HG03135 (cell line): Measurements from ENCODE around the gene GOLGA1.

Experiments used
- ATAC-seq: cut with Tn5 transposase; IDR thresholded peaks from one replicate; pipeline ENCODE4 v1.9.1; 2021; ENCODE audit warnings: mild to moderate bottlenecking, moderate library complexity; ENCODE audit not compliant: unreplicated experiment

Gene GOLGA1

GRCh38 chr9:124885551-124885950 is 55.3 kb downstream of the GOLGA1 start:
- no peak for ATAC-seq

DNA sequence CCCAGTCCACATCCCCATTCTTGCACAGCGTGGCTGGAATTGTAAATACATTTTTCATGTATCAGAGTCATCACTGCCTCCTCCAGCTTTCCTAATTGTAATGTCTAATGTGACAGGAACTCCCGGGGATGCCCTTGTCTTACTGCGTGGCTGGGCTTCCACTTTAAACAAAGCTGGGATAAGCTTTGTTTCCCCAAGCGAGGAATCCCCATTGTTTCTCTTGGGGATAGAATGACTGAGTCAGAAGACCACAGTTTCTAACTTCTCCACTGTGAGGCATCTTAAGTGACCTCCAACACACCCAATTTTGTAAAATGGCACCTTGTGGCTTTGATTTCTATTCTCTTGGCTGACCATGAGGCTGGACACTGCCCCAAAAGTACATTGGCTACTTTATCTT is 56.5 kb downstream of the GOLGA1 start:
- no peak for ATAC-seq

- ATAC-seq = no peak
These were observed 58.7 kb downstream of the GOLGA1 start for GRCh38 chr9:124882231-124882630.

DNA sequence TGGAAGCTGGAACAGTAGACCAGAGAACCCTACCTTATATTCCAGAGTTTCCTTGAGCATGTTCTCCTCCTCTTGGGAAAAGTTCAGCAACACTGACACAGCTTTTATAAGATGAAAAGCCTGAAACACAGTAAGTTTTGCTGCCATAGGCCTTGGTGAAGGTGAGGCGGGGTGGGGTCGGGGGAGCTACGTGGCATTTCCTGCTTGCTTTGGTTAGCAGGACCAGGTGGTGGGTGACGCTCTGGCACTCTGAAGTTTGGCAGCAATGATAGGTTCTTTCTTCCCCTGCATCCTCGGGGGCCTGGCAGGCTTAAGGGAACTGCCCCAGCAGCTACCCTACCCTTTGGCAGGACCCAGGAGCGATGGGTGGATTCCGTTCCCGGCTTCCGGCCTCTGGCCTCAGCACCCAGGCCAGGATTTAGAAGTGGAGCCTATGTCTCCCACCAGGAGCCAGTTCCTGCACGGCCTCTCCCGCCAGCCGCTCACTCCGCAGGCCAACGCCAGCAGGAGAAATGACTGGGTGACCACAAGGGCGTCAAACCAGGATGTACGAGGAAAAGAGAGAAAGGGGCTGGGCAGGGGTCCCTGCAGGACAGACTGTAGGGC is 59.6 kb downstream of the GOLGA1 start:
- no peak for ATAC-seq

- ATAC-seq = no peak
These were observed 60.4 kb downstream of the GOLGA1 start for GRCh38 chr9:124880501-124880900.

DNA sequence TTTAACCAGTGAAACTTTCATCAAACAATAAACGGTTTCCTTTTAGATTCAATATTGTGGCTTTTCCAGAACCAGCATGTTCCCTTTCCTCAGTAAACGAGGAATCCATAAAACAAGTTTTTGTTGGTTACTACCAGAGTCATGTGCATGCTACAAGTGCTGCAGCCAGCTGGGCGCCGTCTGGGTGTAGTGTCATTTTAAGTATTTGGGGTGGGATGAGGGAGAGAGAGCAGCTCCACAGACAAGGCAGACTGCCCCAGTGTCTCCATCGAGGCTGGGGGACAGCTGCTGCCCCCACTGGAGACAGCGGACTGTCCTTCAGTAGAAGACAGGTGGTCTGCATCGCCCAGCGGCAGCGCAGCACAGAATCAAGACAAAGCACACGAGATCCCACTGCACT is 61.7 kb downstream of the GOLGA1 start:
- no peak for ATAC-seq

- no peak for ATAC-seq
These were observed 62.4 kb downstream of the GOLGA1 start for GRCh38 chr9:124878518-124878917.

DNA sequence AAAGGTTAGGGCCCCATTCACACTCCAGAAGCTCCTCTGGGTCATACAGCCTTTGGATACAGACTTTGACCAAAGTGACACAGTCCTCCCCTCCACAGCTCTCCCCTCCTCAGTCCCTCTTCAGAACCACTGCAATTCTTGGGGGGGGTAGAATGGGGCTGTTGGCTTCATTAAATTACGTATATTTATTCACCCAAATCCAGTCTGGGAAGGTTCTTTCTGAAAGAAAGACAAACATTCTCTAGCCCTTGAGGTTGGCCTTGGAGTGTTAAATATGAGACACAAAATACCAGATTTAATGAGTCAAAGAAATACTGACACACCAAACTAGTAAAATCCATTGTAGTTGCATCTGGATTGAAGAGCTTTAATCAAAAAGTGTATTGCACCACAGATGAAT is 62.9 kb downstream of the GOLGA1 start:
- no peak for ATAC-seq

DNA sequence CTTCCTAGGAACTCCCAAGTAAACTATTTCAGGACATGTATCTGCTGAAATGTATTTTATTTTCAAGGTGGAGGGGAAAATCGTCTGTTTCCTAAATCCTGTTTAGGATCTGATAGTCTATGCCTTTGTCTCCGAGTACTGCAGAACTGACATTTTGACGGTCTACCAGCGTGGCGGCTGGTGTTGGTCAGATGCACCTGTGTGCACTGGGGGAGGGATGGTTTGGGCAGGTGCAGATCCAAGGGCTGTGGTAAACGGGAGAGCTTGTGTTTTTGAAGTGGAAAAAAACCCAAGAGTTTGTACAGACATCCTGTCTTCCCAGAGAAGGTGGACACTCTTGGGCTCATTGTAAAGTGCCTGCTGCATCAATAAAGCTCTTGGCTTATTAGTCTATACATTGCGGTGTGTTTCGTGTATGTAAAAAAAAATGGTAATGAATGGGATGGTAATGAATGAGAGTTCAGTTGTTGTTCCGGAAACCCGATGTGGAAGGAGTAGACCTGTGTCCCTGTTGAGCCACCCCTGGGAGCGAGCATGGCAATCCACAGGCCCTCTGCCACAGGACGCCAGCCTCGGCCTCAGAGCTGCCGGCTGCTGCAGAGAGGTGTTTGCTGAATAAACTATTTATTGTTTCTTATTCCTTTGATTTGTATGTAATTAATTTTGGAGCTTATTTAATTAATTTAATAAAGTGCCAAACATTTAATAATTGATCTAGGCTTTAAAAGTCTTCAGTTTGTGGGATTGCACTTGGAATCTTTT is 63.7 kb downstream of the GOLGA1 start:
- no peak for ATAC-seq

DNA sequence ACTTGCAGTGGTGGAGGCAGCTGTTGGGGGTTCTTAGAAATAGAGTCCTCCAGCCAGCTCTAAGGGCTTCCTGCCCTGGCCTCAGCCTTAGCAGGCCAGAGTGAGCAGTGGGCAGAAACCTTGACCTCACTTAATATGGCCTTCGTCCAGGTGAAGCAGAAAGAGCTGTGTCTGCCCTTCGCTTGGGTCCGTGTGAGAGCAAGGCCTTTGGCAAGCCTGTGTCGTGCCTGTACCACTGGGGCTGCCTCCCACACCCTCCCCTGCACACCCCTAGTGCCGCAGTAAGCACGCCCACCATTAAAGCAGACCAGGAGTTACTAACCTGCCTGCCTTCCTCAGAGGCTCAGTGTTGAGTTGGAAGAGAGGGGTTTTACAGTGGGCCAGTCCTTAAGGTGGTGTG is 65.4 kb downstream of the GOLGA1 start:
- ATAC-seq = no peak

GRCh38 chr9:124873664-124874063 is 67.2 kb downstream of the GOLGA1 start:
- ATAC-seq = no peak

GRCh38 chr9:124871156-124871561 is 69.7 kb downstream of the GOLGA1 start:
- no peak for ATAC-seq

DNA sequence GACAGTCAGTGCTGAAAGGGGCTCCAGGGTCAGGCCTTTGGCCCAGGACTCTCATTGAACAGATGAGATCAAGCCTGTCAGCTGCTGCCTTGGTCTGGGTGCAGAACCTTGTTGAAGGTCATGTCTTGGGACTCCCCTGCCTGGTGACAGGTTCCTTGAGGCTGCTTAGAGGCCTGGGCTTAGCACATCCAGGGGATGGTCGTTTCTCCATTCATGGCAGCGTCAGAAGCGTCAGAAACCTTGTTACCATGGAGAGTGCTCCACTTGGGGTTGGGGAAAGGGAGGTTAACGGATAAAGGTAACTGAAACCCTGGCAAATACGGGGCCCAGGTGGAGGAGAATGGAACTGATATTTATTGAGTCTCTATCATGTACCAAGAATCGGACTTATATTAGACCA is 70.2 kb downstream of the GOLGA1 start:
- ATAC-seq = no peak

DNA sequence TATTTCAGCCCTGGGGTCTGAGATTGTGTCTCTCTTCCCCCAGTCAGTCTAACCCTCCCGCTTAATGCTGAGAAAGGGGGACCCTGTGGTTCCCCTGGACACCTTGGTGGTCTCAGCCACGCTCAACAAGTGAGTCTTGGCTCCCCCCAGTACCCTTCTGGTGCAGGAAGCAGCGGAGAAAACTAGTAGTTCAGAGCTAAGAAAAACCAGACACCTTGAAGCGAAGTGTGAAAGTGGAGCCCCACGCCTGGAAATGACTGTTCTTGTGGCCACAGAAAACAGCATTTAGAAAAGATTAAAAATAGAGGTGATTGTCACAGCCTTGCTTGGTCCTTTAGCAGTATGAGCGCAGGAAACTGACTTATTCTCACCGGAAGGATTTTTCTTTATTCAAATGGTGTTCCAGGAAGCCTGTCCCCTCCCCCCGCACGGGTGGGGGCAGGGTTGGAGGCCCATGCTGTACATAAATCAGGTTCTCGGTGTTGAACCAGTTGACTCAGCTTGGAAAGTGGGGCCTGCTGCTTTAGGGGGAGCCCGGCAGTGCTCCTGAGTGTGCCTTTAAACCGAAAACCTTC is 70.8 kb downstream of the GOLGA1 start:
- ATAC-seq = peak; percentile 44

DNA sequence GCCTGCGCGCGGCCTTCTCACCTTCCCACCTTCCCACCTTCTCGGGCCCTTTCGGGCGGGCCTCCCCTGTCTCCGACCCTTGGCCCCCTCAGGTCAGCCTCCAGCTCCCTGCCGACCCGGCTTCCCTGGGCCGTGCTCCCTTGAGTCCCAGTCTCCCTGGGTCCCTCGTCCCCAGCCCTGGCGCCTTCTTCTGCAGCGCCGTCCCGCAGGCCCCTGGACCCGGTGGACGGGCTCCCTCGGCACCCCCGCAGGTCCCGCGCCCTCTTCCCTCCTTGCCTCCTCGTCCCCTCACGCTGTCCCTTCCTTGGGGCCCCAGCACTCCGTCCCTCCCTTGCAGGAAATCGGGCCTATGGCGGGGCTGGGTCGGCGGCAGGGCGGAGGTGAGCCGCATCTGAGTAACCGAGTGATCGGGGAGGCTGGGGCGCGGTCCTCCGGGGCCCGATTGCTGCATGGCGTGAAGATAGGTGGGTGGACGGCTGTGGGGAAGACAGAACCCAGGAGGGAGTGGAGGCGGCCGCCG is 71.4 kb downstream of the GOLGA1 start:
- ATAC-seq = peak; percentile 19

DNA sequence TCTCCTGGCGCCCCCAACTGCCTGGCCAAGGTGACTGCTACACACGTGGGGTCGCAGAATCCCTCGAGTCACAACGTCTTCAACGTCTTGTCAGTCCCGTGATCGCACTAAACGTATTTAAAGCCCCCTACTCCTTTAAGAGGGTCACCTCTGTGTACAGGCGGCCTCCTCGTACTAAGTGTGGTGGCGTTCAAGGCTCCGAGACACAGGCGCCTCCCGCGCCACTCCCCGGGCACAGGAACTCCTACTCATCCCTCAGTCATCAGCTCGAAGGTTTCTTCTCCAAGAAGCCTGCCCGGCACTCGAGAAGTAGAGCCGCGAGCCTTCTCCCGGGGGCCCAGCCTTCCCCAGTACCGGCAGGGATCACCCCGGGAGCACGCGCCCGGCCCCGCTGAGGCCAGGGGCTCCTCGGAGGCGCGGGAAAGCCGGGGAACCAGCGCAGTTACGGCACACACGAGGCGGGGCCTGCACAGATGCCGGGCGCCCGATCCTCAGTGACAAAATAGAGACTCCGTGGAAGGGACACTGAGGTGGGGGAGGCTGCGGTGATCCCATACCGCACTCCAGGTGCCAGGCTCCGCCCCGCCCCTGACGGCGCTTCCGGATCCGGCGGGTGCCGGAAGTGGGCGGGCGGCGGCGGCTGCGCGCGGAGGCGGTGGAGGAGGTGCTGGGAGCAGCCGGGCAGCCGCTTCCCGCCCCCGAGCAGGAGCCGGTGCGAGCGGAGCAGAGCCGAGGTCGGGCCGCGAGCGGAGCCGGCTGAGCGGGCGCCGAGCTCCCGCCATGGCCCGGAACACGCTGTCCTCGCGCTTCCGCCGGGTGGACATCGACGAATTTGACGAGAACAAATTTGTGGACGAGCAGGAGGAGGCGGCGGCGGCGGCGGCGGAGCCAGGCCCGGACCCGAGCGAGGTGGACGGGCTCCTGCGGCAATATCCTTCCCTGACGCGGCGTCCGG is 72.1 kb downstream of the GOLGA1 start:
- peak; percentile 60 for ATAC-seq

GRCh38 chr9:124863371-124863871 is 77.5 kb downstream of the GOLGA1 start:
- ATAC-seq = no peak

DNA sequence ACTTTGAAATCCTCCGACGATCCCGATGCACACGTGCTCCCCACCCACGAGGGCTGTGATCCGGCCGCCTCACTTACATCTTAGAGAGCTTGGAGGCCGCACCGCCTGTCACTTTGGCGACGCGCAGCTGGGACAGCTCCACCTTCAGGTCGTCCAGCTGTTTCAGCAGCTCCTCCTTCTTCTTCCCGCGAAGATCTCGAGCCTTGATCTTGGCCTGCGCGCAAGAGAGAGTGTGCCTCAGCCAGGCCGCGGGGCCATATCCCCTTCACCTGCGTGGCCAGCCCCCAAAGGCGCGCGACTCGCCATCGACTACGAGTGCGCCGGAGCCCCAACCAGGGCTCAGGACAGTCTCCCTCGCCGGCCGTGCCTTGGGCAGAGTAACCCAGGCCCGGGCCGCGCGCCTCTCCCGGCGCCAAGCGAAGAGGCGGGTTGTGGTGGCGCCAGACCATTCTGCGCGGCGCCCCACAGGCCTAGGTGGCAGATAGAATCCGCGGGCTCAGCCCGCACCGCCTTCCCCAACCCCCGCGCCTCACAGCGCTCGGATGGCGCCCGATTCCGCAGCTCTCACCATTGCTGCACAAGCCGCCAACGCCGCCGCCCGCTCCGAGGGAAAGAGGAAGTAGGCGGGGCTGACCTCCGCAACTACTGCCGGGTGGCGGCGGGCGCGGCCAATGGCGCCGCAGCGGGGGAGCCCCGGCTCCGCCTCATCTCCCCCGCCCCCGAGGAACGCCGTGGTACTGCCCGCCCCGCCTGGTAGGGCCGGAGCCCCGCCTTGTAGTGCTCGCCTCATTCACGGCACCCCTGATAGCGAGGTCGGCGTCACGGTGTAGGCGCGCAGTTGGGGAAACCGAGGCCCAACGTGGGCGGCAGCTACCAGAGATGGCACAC is 79.3 kb downstream of the GOLGA1 start, which contains the start of the genes ARPC5L and RPL35:
ARPC5L (plus strand) TSS at position 789 of the 888 bp plus-strand sequence. CDS start 7,161 bp downstream, outside the sequence.
RPL35 (minus strand) TSS at position 616 of the 888 bp plus-strand sequence; CDS start at position 571, 45 bp downstream.
- peak; percentile 93 for ATAC-seq

DNA sequence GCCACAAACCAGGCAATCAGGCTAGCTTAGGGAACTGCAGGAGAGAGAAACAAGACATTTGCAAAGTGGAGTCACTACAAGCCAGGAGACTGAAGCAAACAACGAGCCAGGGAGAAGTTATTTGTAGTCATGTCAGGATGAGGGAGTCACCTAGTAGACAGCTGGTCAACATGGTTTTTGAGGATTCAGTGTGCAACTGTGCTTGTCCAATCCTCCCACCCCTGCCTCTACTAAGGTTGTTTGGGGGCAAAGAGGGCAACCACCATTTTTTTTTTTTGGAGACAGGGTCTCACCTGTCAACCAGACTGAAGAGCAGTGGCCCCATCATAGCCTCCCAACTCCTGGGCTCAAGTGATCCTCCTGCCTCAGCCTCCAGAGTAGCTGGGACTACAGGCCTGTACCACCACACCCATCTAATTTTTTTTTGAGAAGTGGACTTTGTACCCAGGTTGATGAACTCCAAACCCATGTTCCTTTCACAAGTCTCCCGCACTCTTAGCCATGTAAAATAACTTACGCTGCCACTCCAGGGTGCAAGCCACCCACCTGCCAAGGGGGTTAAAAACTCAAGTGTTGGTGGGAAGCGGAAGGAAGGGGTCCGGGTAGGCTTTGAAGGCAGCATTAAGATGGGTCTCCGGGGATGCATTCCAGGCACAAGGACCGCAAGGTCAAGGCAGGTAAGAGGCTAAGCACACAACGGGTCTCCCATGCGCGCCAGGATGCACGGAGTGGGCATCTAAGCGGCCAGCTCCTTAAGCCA is 80.1 kb downstream of the GOLGA1 start:
- no peak for ATAC-seq
